ENCODE data around the gene RASA3. TPM values are rescaled to one million over a fixed set of nuclear protein-coding genes. Genes with fewer than 3 reads are reported as not detected.

The RASA3 gene
- total and polyA plus RNA-seq, 2 of the 8 experiments (the other 6 are each of a cell fraction or from before 2014, with no cell fraction given), result 7.5 to 21.9 TPM

DNA sequence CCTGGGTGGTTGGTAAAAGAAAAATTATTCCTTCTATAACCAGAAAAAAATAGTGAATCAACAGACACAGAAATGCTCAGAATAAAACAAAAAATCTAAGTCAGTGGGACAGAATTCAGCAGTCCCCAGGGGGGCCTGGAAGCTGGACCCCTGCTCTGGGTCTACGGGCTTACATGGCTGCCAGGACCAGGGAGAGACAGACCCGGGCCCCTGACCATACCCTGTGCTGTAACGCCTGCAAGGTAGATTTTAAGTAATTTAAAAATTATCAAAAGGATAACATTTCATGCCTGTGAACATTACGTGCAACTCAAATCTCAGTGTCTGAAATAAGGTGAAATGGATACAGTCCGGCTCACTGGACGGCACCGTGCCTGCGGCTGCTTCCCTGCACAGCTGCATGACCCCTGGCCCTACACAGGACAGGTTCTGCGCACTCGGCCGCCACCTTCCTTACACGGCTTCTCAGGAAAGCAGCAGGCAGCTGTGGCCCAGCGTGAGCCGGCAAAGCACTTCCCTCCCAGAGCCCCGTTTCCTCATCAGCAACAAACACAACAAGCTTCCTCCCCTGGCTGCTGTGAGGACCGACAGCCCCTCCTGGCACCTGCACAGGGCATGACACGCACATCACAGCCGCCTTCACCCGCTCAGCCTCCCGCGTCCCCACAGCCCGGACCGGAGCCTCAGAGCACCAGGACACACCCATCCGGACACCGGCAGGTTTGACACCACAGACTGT, 22.2 kb downstream of the RASA3 start:
- ChIA-PET POLR2A (ENCODE audit: partially characterized antibody) (interaction anchor here (0.7 to 3.1 kb wide), 3 partner anchors 11 to 118 kb away, joined by 3 to 10 read pairs (median 5); no protein-coding TSS in a partner anchor), CTCF (ENCODE audit: partially characterized antibody) (interaction anchor here (0.7 to 2.5 kb wide), 10 partner anchors 14 to 94 kb away, joined by 3 to 8 read pairs (median 3); no protein-coding TSS in a partner anchor)
- Histone ChIP-seq H4K5ac (ENCODE audit: insufficient read length, low read depth, low read length) (no peak overlapping the region), H3K4me1 (replicated peaks in 1 of 4; ENCODE audit: control insufficient read depth in 3 of 4, insufficient read depth in 4 of 4, low read length in 3 of 4) (peaks cover 4 to 34% (median 27%) of the 10 kb centered on the region in 4 experiments), H3K9me3 (ENCODE audit: insufficient read depth in 2 of 2, low read depth in 1 of 2, low read length in 1 of 2) (no peaks in the 10 kb centered on the region), H3K79me2 (ENCODE audit: control insufficient read depth in 1 of 2, insufficient read depth in 2 of 2, low read length in 2 of 2) (peaks cover 0 to 57% of the 10 kb centered on the region in 2 experiments; a peak in 3 of 4 replicates), H3K56ac (replicated peaks; ENCODE audit: insufficient read length, low read depth, low read length) (no peak overlapping the region), H3K23me2 (ENCODE audit: low read depth, low read length) (no peaks in the 10 kb centered on the region; the same call in 1 of the 2 replicates), H3K27me3 (replicated peaks in 1 of 4; ENCODE audit: control insufficient read depth in 3 of 4, extremely low read depth in 1 of 4, insufficient read depth in 3 of 4, low read length in 3 of 4) (no peaks in the 10 kb centered on the region), H3K36me3 (ENCODE audit: control insufficient read depth in 2 of 4, insufficient read depth in 4 of 4, low read length in 3 of 4) (no peaks in the 10 kb centered on the region), H4K8ac (ENCODE audit: extremely low read depth, insufficient read depth, low read length) (no peak overlapping the region), H4K20me1 (replicated peaks in 1 of 2; ENCODE audit: control insufficient read depth in 1 of 2, insufficient read depth in 2 of 2, low read length in 2 of 2) (peaks cover 5 to 13% of the 10 kb centered on the region in 2 experiments), H3K23ac (ENCODE audit: insufficient read length) (no peak overlapping the region), H2AK5ac (ENCODE audit: low read depth, low read length) (no peak overlapping the region), H4K91ac (replicated peaks; ENCODE audit: insufficient read length, low read length) (peak overlapping the region; percentile 68), H3K14ac (ENCODE audit: insufficient read length) (no peak overlapping the region), H3K4me3 (ENCODE audit: extremely low read depth in 1 of 4, insufficient read depth in 2 of 4, low read depth in 3 of 4, low read length in 4 of 4) (no peak overlapping the region), H2BK15ac (ENCODE audit: low read length) (no peak overlapping the region), H2AFZ (ENCODE audit: low read length) (no peak overlapping the region), H3K18ac (ENCODE audit: extremely low read depth, low read length) (no peak overlapping the region), H2BK12ac (ENCODE audit: low read depth, low read length) (peak overlapping the region; percentile 75; the same call in 1 of the 2 replicates), H2BK5ac (ENCODE audit: low read depth, low read length) (0 out of 2 replicates have a peak overlapping the region, but pooled peaks have one; percentile 4), H3K27ac (ENCODE audit: low read depth, low read length) (no peak overlapping the region), H3K4ac (replicated peaks; ENCODE audit: insufficient read length, low read depth, low read length) (no peak overlapping the region), H3K4me2 (ENCODE audit: insufficient read depth in 1 of 2, low read depth in 2 of 2, low read length in 2 of 2) (peak overlapping the region in 1 of 2 experiments; percentile 23; a peak in 1 of 4 replicates), H2BK20ac (ENCODE audit: low read length) (0 out of 2 replicates have a peak overlapping the region, but pooled peaks have one; percentile 23), H3K79me1 (ENCODE audit: low read depth, low read length) (peaks cover 17% of the 10 kb centered on the region), H2BK120ac (replicated peaks; ENCODE audit: low read depth, low read length) (no peak overlapping the region), H3K9ac (replicated peaks in 1 of 4; ENCODE audit: extremely low read depth in 1 of 4, low read depth in 3 of 4, low read length in 3 of 4) (no peak overlapping the region)
- DNase-seq (ENCODE audit: low read depth in 1 of 2, low spot score in 2 of 2), result no peak
- WGBS, 2 experiments (ENCODE audit: extremely low coverage in 1 of 2, insufficient coverage in 1 of 2, insufficient read length in 1 of 2, insufficient replicate concordance in 2 of 2, low coverage in 1 of 2, low lambda C conversion rate in 2 of 2, missing lambda C conversion rate in 1 of 2), result 72% methylated on average over 25 of the region's 25 CpGs; no CpG with 5 or more reads in 1 of the 2 experiments
- no peak for FAIRE-seq
- TF ChIP-seq SP4 (IDR thresholded peaks at IDR 0.05; ENCODE audit: low read length) (no peak), JUN (IDR thresholded peaks at IDR 0.05; ENCODE audit: low read depth, low read length) (no peak), CREB1 (IDR thresholded peaks at IDR 0.05) (no peak), KDM4A (IDR thresholded peaks at IDR 0.05; ENCODE audit: low read depth, low read length, severe bottlenecking) (no peak), SUZ12 (IDR thresholded peaks at IDR 0.05; ENCODE audit: low read length) (no peak), KDM5A (IDR thresholded peaks at IDR 0.05; ENCODE audit: low read length) (no peak), CHD2 (IDR thresholded peaks at IDR 0.05; ENCODE audit: low read length) (no peak), POLR2AphosphoS5 (IDR thresholded peaks at IDR 0.05; ENCODE audit: low read depth, low read length) (no peak), ASH2L (IDR thresholded peaks at IDR 0.05; ENCODE audit: low read length) (no peak), CEBPB (IDR thresholded peaks at IDR 0.05; ENCODE audit: low read depth, low read length) (no peak), HDAC2 (IDR thresholded peaks at IDR 0.05; ENCODE audit: borderline replicate concordance in 1 of 2, low read depth in 2 of 2, low read length in 2 of 2) (no peak), BCL11A (IDR thresholded peaks at IDR 0.05; ENCODE audit: low read depth in 2 of 2, low read length in 2 of 2) (no peak)
- TF ChIP-seq, protein P1, sequence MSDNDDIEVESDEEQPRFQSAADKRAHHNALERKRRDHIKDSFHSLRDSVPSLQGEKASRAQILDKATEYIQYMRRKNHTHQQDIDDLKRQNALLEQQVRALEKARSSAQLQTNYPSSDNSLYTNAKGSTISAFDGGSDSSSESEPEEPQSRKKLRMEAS (IDR thresholded peaks at IDR 0.05), result no peak; the same call in 1 of the 2 replicates
